ENCODE data around the gene FOXP4. TPM values are rescaled to one million over a fixed set of nuclear protein-coding genes. Genes with fewer than 3 reads are reported as not detected.

The FOXP4 gene
- total and polyA plus RNA-seq, 4 donors, result 9.1 to 36.2 (median 21.5) TPM

DNA sequence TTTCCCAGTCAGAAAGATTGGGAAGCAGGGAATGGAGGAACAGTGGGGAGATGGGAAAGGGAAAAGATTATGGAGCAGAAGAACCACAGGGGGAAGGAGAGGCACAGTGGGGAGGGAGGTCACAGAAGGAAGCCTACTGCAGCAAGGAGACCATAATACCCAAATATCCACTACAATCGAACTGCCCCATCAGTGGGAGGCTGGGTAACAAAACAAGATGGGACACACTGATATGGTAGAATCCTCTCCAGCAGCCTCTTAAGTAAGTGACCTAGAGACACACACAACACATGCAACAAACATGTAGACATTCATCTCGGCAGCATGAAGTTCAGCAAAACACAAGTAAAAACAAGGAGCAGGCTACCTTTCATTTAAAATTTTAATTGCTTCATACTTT lies 4.8 kb upstream of the FOXP4 start:
- H3K4me1 ChIP-seq (ENCODE audit: control insufficient read depth in 1 of 2, insufficient read depth in 2 of 2, low read length in 2 of 2), result peaks cover 0 to 3% of the 10 kb centered on the region in 2 donors
- DNase-seq, result no peak
- intact Hi-C loops (cut with DNase I), result loop anchor here in 1 of 2 donors (5.0 kb wide), 1 partner anchor 34 kb away; no protein-coding TSS in a partner anchor
- H3K36me3 ChIP-seq (ENCODE audit: control insufficient read depth in 1 of 2, insufficient read depth in 2 of 2, low read length in 1 of 2), result no peaks in the 10 kb centered on the region
- no peaks in the 10 kb centered on the region for H3K27me3 ChIP-seq (ENCODE audit: control insufficient read depth in 1 of 2, insufficient read depth in 2 of 2, low read length in 1 of 2)
- H3K27ac ChIP-seq (ENCODE audit: low read depth in 1 of 2, low read length in 2 of 2), result no peak overlapping the region
- H3K4me3 ChIP-seq (ENCODE audit: low read length in 2 of 2), result no peak overlapping the region
- no peaks in the 10 kb centered on the region for H3K9me3 ChIP-seq (ENCODE audit: control insufficient read depth, low read length)
- 83 to 92% methylated on average over 2 of the region's 2 CpGs for WGBS, 2 donors
- no peak for ATAC-seq (ENCODE audit: low FRiP score)

DNA sequence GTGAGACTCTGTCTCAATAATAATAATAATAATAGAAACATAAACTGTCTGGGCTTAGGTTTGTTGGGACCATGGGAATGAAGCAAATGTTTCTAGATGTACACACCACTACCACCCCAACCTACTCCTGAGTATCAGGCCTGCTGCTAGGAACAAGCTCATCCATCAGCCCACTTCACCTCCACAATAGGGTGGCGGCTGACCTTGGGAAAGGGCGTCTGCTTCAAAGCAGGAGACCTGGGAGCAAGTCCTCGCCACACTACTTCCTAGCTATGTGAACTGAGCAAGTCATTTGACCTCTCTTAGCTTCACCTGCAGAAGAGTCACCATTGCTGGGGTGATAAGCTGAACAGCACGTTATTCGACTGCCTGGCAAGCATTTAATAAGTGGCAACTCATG lies 3.1 kb upstream of the FOXP4 start:
- no peaks in the 10 kb centered on the region for H3K27me3 ChIP-seq (ENCODE audit: control insufficient read depth in 1 of 2, insufficient read depth in 2 of 2, low read length in 1 of 2)
- ATAC-seq (ENCODE audit: low FRiP score) (no peak), DNase-seq (no peak)
- H3K9me3 ChIP-seq (ENCODE audit: control insufficient read depth, low read length), result no peaks in the 10 kb centered on the region
- no peak overlapping the region for H3K27ac ChIP-seq (ENCODE audit: low read depth in 1 of 2, low read length in 2 of 2)
- no peak overlapping the region for H3K4me3 ChIP-seq (ENCODE audit: low read length in 2 of 2)
- no peaks in the 10 kb centered on the region for H3K36me3 ChIP-seq (ENCODE audit: control insufficient read depth in 1 of 2, insufficient read depth in 2 of 2, low read length in 1 of 2)
- peaks cover 0 to 3% of the 10 kb centered on the region in 2 donors for H3K4me1 ChIP-seq (ENCODE audit: control insufficient read depth in 1 of 2, insufficient read depth in 2 of 2, low read length in 2 of 2)
- intact Hi-C loops (cut with DNase I), result loop anchor here in 1 of 2 donors (5.0 kb wide), 1 partner anchor 36 kb away; no protein-coding TSS in a partner anchor
- 95 to 98% methylated on average over 5 of the region's 5 CpGs for WGBS, 2 donors

DNA sequence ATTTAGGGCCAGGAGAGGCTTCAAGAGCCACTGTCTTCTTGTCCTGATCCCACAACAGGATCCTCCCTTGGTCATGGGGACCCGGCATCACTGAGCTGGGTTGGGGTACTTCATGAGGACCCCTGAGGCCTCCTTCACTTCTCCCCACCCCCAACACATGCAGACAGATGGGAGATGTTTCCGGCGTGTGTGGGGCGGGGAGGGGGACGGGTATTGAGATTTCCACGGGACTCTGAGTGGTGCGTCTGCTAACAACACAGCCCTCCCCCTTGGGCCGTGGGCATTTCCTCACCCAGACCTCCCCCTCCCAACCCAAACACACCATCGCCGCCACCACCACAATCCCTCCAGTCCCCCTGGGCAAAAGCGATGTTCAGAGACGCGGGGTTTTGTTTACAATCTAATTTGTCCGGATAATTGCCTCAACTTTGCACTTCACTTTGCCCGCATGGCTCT lies 906 bp upstream of the FOXP4 start:
- Histone ChIP-seq H3K9me3 (ENCODE audit: control insufficient read depth, low read length) (no peaks in the 10 kb centered on the region), H3K27ac (ENCODE audit: low read depth in 1 of 2, low read length in 2 of 2) (no peak overlapping the region), H3K4me3 (ENCODE audit: low read length in 2 of 2) (peak overlapping the region; percentile 42 to 57), H3K36me3 (ENCODE audit: control insufficient read depth in 1 of 2, insufficient read depth in 2 of 2, low read length in 1 of 2) (no peaks in the 10 kb centered on the region), H3K27me3 (ENCODE audit: control insufficient read depth in 1 of 2, insufficient read depth in 2 of 2, low read length in 1 of 2) (no peaks in the 10 kb centered on the region), H3K4me1 (ENCODE audit: control insufficient read depth in 1 of 2, insufficient read depth in 2 of 2, low read length in 2 of 2) (peaks cover 0 to 3% of the 10 kb centered on the region in 2 donors)
- DNase-seq, result no peak
- no peak for ATAC-seq (ENCODE audit: low FRiP score)
- 21 to 25% methylated on average over 15 of the region's 15 CpGs for WGBS, 2 donors
- intact Hi-C loops (cut with DNase I), result loop anchor here (5.0 kb wide), 4 partner anchors 47 to 118 kb away; no protein-coding TSS in a partner anchor

DNA sequence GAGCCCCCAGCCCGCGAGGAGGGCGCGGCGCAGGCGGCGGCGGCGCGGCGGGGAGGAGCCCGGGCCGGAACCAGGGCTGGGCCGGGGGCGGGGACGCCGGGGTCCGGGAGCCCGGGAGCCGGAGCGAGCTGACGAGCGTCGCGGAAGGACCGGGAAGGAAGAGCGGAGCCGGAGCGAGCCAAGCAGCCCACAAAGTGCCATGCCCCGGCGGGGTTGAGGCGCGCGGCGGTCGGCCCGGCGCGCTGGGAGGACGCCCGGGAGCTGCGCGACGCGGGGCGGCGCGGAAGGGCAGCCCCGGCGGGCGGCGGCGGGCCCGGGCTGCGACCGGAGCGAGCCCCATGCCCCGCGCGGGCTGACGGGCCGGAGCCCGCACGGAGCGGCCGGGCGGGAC lies 289 bp downstream of the FOXP4 start:
- WGBS, 2 donors, result 1% methylated on average over 41 to 67 of the region's 67 CpGs
- Histone ChIP-seq H3K27me3 (ENCODE audit: control insufficient read depth in 1 of 2, insufficient read depth in 2 of 2, low read length in 1 of 2) (no peaks in the 10 kb centered on the region), H3K9me3 (ENCODE audit: control insufficient read depth, low read length) (no peaks in the 10 kb centered on the region), H3K4me3 (ENCODE audit: low read length in 2 of 2) (peak overlapping the region; percentile 93 to 96), H3K4me1 (ENCODE audit: control insufficient read depth in 1 of 2, insufficient read depth in 2 of 2, low read length in 2 of 2) (peaks cover 0 to 3% of the 10 kb centered on the region in 2 donors), H3K36me3 (ENCODE audit: control insufficient read depth in 1 of 2, insufficient read depth in 2 of 2, low read length in 1 of 2) (no peaks in the 10 kb centered on the region), H3K27ac (ENCODE audit: low read depth in 1 of 2, low read length in 2 of 2) (peak overlapping the region; percentile 73 to 94)
- no peak for DNase-seq
- intact Hi-C loops (cut with DNase I), result loop anchor here (2.0 to 5.0 kb wide), 7 partner anchors 32 to 122 kb away; no protein-coding TSS in a partner anchor
- ATAC-seq (ENCODE audit: low FRiP score), result peak; percentile 2

DNA sequence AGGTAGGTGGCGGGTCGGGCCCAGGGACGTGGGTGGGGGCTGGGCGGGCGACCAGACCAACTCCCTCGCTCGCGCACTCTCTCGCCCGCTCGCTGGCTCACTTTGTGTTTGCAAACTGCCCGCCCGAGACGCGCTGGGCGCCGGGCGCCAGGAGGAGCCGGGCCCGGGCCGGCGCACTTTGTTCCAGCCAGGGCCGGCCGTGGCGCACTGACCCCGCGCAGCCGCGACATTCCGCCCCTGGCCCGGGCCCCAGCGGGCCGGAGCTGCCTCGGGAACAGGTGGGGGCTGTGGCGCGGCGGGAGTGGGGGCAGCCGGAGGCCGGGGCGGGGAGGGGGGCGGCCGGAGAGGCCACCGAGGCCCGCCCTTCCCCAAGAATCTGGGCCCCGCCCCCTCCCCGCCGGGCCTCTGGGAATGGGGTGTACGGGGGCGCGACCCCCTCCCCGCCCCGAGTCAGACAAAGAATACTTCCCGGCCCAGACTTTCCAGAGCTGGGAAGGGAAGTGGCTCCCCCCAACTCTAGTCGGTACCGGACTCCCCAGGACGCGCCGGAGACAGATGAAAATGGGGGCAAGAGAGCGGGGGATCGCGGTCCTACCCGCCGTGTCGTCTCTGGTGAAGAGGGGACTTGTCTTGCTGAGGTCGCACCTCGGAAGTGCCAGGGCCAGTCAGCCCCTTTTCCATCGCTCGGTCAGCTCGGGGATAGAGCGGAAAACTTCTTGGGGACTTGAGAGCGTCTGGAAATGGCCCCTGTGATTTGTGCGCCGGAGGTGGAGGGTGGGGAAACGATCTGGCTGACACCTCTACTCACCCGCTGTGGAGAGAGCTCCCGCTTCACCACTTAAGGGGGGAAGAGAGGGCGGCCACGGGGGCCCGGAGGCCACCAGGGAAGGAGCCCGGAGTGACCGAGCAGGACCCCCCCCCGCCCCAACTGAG lies 951 bp downstream of the FOXP4 start:
- ATAC-seq (ENCODE audit: low FRiP score), result peak; percentile 11
- intact Hi-C loops (cut with DNase I), result loop anchor here (2.0 to 5.0 kb wide), 7 partner anchors 32 to 122 kb away; no protein-coding TSS in a partner anchor
- Histone ChIP-seq H3K27ac (ENCODE audit: low read depth in 1 of 2, low read length in 2 of 2) (peak overlapping the region; percentile 55 to 94), H3K9me3 (ENCODE audit: control insufficient read depth, low read length) (no peaks in the 10 kb centered on the region), H3K27me3 (ENCODE audit: control insufficient read depth in 1 of 2, insufficient read depth in 2 of 2, low read length in 1 of 2) (no peaks in the 10 kb centered on the region), H3K36me3 (ENCODE audit: control insufficient read depth in 1 of 2, insufficient read depth in 2 of 2, low read length in 1 of 2) (no peaks in the 10 kb centered on the region), H3K4me1 (ENCODE audit: control insufficient read depth in 1 of 2, insufficient read depth in 2 of 2, low read length in 2 of 2) (peaks cover 0 to 3% of the 10 kb centered on the region in 2 donors), H3K4me3 (ENCODE audit: low read length in 2 of 2) (peak overlapping the region; percentile 93 to 96)
- 0 to 1% methylated on average over 43 to 82 of the region's 82 CpGs for WGBS, 2 donors
- peak; percentile 63 to 81 for DNase-seq

DNA sequence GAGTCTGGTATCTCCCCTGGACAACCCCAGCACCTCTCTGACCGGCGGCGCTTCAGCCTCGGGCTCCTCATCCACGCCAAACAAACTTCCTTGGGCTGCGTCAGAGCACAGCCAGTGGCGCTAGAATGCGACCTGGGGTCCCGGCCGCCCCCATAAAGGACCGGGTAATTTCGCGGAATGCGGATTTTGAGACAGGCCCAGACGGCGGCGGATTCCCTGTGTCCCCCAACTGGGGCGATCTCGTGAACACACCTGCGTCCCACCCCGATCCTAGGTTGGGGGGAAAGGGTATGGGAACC lies 1.6 kb downstream of the FOXP4 start:
- H3K27me3 ChIP-seq (ENCODE audit: control insufficient read depth in 1 of 2, insufficient read depth in 2 of 2, low read length in 1 of 2), result no peaks in the 10 kb centered on the region
- DNase-seq (no peak), ATAC-seq (ENCODE audit: low FRiP score) (no peak)
- no peaks in the 10 kb centered on the region for H3K36me3 ChIP-seq (ENCODE audit: control insufficient read depth in 1 of 2, insufficient read depth in 2 of 2, low read length in 1 of 2)
- H3K9me3 ChIP-seq (ENCODE audit: control insufficient read depth, low read length), result no peaks in the 10 kb centered on the region
- peak overlapping the region; percentile 93 to 96 for H3K4me3 ChIP-seq (ENCODE audit: low read length in 2 of 2)
- no peak overlapping the region for H3K27ac ChIP-seq (ENCODE audit: low read depth in 1 of 2, low read length in 2 of 2)
- H3K4me1 ChIP-seq (ENCODE audit: control insufficient read depth in 1 of 2, insufficient read depth in 2 of 2, low read length in 2 of 2), result peaks cover 0 to 3% of the 10 kb centered on the region in 2 donors
- WGBS, 2 donors, result 8 to 22% methylated on average over 17 to 21 of the region's 21 CpGs
- intact Hi-C loops (cut with DNase I), result loop anchor here (2.0 to 5.0 kb wide), 7 partner anchors 31 to 123 kb away; no protein-coding TSS in a partner anchor

DNA sequence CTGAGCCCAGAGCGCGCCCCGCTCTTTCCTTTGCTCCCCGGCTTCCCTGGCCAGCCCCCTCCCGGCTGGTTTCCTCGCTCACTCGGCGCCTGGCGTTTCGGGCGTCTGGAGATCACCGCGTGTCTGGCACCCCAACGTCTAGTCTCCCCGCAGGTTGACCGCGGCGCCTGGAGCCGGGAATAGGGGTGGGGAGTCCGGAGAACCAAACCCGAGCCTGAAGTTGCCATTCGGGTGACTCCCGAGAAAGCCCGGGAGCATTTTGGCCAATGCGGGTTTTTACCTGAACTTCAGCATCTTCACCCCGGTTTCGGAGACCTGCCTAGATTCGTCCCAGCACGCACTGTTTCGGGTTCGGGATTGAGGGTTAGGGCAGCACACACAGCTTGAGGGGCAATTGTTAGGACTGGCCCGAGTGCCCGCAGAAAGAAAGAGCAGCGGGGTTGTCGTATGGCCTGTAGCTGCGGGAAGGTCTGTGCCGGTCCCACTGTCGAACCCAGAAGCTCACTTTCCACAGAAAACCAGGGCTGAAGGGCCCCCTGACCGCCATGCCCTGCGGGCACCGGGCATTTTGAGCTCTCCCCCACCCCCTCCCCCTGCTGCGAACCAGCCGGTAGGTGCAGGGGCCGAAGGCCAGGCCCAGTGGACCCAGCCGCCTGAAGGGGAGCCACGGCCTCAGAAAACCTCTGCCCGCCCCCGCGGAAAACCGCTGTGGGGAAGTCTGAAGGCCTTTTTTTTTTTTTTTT lies 2.1 kb downstream of the FOXP4 start:
- 52 to 63% methylated on average over 50 of the region's 50 CpGs for WGBS, 2 donors
- intact Hi-C loops (cut with DNase I), result loop anchor here (5.0 kb wide), 4 partner anchors 44 to 121 kb away; no protein-coding TSS in a partner anchor
- no peak for ATAC-seq (ENCODE audit: low FRiP score)
- H3K9me3 ChIP-seq (ENCODE audit: control insufficient read depth, low read length), result no peaks in the 10 kb centered on the region
- H3K4me3 ChIP-seq (ENCODE audit: low read length in 2 of 2), result peak overlapping the region; percentile 93 to 96
- H3K27me3 ChIP-seq (ENCODE audit: control insufficient read depth in 1 of 2, insufficient read depth in 2 of 2, low read length in 1 of 2), result no peaks in the 10 kb centered on the region
- no peak for DNase-seq
- peaks cover 0 to 3% of the 10 kb centered on the region in 2 donors for H3K4me1 ChIP-seq (ENCODE audit: control insufficient read depth in 1 of 2, insufficient read depth in 2 of 2, low read length in 2 of 2)
- no peak overlapping the region for H3K27ac ChIP-seq (ENCODE audit: low read depth in 1 of 2, low read length in 2 of 2)
- H3K36me3 ChIP-seq (ENCODE audit: control insufficient read depth in 1 of 2, insufficient read depth in 2 of 2, low read length in 1 of 2), result no peaks in the 10 kb centered on the region

DNA sequence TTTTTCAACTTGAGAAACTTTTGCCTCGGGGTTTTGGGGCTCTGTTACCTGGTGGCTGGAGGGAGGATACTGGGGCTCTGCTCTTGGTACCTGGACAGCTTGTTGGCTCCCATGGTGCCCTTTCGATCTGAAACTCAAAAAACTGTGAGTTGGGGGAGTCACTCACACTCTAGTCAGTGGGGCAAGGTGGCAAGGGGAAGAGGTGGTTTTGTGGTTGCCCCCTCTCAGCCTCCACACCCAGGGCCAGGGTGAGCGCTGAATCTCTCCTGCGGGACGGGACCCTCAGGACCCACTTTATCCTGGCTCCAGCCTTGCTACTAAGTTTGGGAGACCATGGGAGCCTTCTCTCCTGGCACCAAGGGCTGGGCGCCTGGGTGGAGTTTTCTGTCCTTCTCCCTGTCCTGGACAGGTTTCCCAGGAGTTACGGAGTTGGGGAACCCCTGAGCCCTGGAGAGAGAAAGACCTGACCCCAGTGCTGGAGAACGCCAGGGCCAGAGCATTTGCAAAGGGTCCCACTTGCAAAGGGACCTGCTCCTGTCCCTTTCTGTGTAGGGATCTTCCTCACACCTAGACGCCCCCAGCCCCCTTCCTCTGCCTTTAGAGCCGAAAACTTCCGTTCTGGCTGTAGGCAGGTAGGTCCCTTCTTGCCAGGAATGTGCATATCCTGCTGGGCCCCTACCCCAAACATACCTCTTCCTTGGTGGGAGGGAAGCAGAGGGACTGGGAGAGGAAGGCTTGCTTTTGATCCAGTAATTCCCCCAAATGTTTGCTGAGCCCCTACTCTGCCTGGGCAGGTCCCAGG lies 2.9 kb downstream of the FOXP4 start:
- DNase-seq (no peak), ATAC-seq (ENCODE audit: low FRiP score) (no peak)
- Histone ChIP-seq H3K27ac (ENCODE audit: low read depth in 1 of 2, low read length in 2 of 2) (no peak overlapping the region), H3K4me1 (ENCODE audit: control insufficient read depth in 1 of 2, insufficient read depth in 2 of 2, low read length in 2 of 2) (peaks cover 0 to 3% of the 10 kb centered on the region in 2 donors), H3K4me3 (ENCODE audit: low read length in 2 of 2) (no peak overlapping the region), H3K27me3 (ENCODE audit: control insufficient read depth in 1 of 2, insufficient read depth in 2 of 2, low read length in 1 of 2) (no peaks in the 10 kb centered on the region), H3K9me3 (ENCODE audit: control insufficient read depth, low read length) (no peaks in the 10 kb centered on the region), H3K36me3 (ENCODE audit: control insufficient read depth in 1 of 2, insufficient read depth in 2 of 2, low read length in 1 of 2) (no peaks in the 10 kb centered on the region)
- 84 to 88% methylated on average over 11 of the region's 11 CpGs for WGBS, 2 donors
- intact Hi-C loops (cut with DNase I), result loop anchor here (5.0 kb wide), 4 partner anchors 43 to 122 kb away; no protein-coding TSS in a partner anchor
